HCT116 (cell line): ENCODE results near the gene PIGQ.

Experiments
- CTCF ChIP-seq, 3 experiments: fragments of 200-600 bp in 1 of 3; sonication (generic) in 1 of 3; IDR thresholded peaks in 2 of 3; conservative IDR thresholded peaks in 1 of 3; 2 replicates each; pipeline ENCODE4 v1.5.1; 2012 to 2017; ENCODE audit warnings: low read depth in 2 of 3, low read length in 2 of 3, antibody characterized with exemption in 1 of 3, borderline replicate concordance in 1 of 3, control low read depth in 1 of 3, mild to moderate bottlenecking in 1 of 3, mixed read lengths in 1 of 3, mixed run types in 1 of 3, moderate library complexity in 1 of 3; ENCODE audit not compliant: insufficient read depth in 1 of 3
- EGR1 ChIP-seq: IDR thresholded peaks from 2 replicates; pipeline ENCODE4 v1.6.1; 2012; ENCODE audit warnings: low read depth
- EZH2phosphoT487 ChIP-seq: fragments of 200-600 bp; IDR thresholded peaks from 2 replicates; pipeline ENCODE4 v1.6.1; 2018; ENCODE audit warnings: antibody characterized with exemption, borderline replicate concordance
- POLR2A ChIP-seq: IDR thresholded peaks from 2 replicates; pipeline ENCODE4 v1.7.0; 2011; ENCODE audit warnings: borderline replicate concordance; ENCODE audit not compliant: insufficient read depth, insufficient read length; ENCODE audit errors: extremely low read depth
- POLR2AphosphoS5 ChIP-seq: IDR thresholded peaks from 2 replicates; pipeline ENCODE4 v1.6.1; 2011; ENCODE audit warnings: mild to moderate bottlenecking, low read depth, low read length, moderate library complexity
- SIN3A ChIP-seq: IDR thresholded peaks from 2 replicates; pipeline ENCODE4 v1.6.1; 2012; ENCODE audit warnings: low read depth
- ZNF274 ChIP-seq: fragments of 200-500 bp; sonication (Bioruptor generic); IDR thresholded peaks from 2 replicates; pipeline ENCODE4 v1.6.1; 2014; ENCODE audit warnings: mild to moderate bottlenecking, low read depth, low read length, inconsistent platforms

GRCh38 chr16:523097-523741 lies 46.5 kb upstream of the PIGQ start:
- TF ChIP-seq SIN3A (no peak), CTCF (IDR thresholded peaks at IDR 0.05 in 2 of 3, conservative IDR thresholded peaks at IDR 0.05 in 1 of 3; ENCODE audit: borderline replicate concordance in 1 of 3, insufficient read depth in 1 of 3, low read depth in 2 of 3, low read length in 2 of 3) (no peak), EGR1 (no peak), ZNF274 (no peak), EZH2phosphoT487 (no peak), POLR2A (no peak), POLR2AphosphoS5 (peak; percentile 18; the same call in 1 of the 2 replicates)
